Liver (tissue), 9 donors: ENCODE results near the gene PAN3. TPM values are rescaled to one million over a fixed set of nuclear protein-coding genes. Genes with fewer than 3 reads are reported as not detected.
A peak's percentile ranks its signal among the peaks of the same experiment; 100 is the strongest.

Source experiments
- DNase-seq: peaks from one replicate; pipeline ENCODE4 v3.0.0-alpha.2; 2017; ENCODE audit warnings: low spot score
- H3K27ac ChIP-seq, 2 donors: one replicate each; pipeline ENCODE4 v1.7.0; 2013; ENCODE audit warnings: inconsistent platforms in 2 of 2, low read length in 2 of 2, control low read depth in 1 of 2, low read depth in 1 of 2, mild to moderate bottlenecking in 1 of 2
- H3K27me3 ChIP-seq, 4 donors: one replicate each; pipeline versions ENCODE4 v1.6.1 to v1.7.0; 2013; ENCODE audit warnings: low read length in 3 of 4, inconsistent platforms in 1 of 4, mild to moderate bottlenecking in 1 of 4, moderate library complexity in 1 of 4; ENCODE audit not compliant: control insufficient read depth in 4 of 4, insufficient read depth in 4 of 4
- H3K36me3 ChIP-seq, 4 donors: one replicate each; pipeline versions ENCODE4 v1.6.1 to v1.7.0; 2013; ENCODE audit warnings: low read length in 3 of 4, mild to moderate bottlenecking in 3 of 4, low read depth in 1 of 4, moderate library complexity in 1 of 4; ENCODE audit not compliant: control insufficient read depth in 4 of 4, insufficient read depth in 3 of 4
- H3K4me1 ChIP-seq, 4 donors: one replicate each; pipeline versions ENCODE4 v1.6.1 to v1.7.0; 2013; ENCODE audit warnings: low read length in 3 of 4, mild to moderate bottlenecking in 3 of 4, moderate library complexity in 1 of 4; ENCODE audit not compliant: control insufficient read depth in 4 of 4, insufficient read depth in 4 of 4
- H3K4me3 ChIP-seq, 3 donors: one replicate each; pipeline versions ENCODE4 v1.6.1 to v1.7.0; 2013; ENCODE audit warnings: low read length in 3 of 3, control low read depth in 1 of 3, low read depth in 1 of 3, mild to moderate bottlenecking in 1 of 3
- H3K9ac ChIP-seq, 2 donors: one replicate each; pipeline ENCODE4 v1.7.0; 2013; ENCODE audit warnings: low read length in 2 of 2, mild to moderate bottlenecking in 2 of 2, moderate library complexity in 2 of 2, control low read depth in 1 of 2, low read depth in 1 of 2
- H3K9me3 ChIP-seq, 4 donors: one replicate each; pipeline versions ENCODE4 v1.6.1 to v1.7.0; 2013; ENCODE audit warnings: low read length in 3 of 4; ENCODE audit not compliant: control insufficient read depth in 4 of 4
- CTCF ChIP-seq: fragments of 150-350 bp; IDR thresholded peaks from 2 replicates; pipeline ENCODE4 v1.5.1; 2017; ENCODE audit warnings: improper control_type of control experiment, low read depth, low read length; ENCODE audit not compliant: missing input control
- EGR1 ChIP-seq, 2 donors: IDR thresholded peaks; 2 replicates each; pipeline ENCODE4 v1.6.1; 2016 to 2018; ENCODE audit warnings: antibody characterized with exemption in 2 of 2, low read depth in 2 of 2
- FOXA1 ChIP-seq: IDR thresholded peaks from 2 replicates; pipeline ENCODE4 v1.6.1; 2016; ENCODE audit warnings: antibody characterized with exemption
- FOXA2 ChIP-seq: IDR thresholded peaks from 2 replicates; pipeline ENCODE4 v1.6.1; 2016; ENCODE audit warnings: antibody characterized with exemption
- GABPA ChIP-seq, 2 donors: IDR thresholded peaks in 1 of 2; conservative IDR thresholded peaks in 1 of 2; 2 replicates each; pipeline ENCODE4 v1.6.1; 2016; ENCODE audit warnings: antibody characterized with exemption in 2 of 2, mild to moderate bottlenecking in 1 of 2, moderate library complexity in 1 of 2
- HNF4A ChIP-seq, 2 donors: conservative IDR thresholded peaks; 2 replicates each; pipeline ENCODE4 v1.6.1; 2016; ENCODE audit warnings: antibody characterized with exemption in 2 of 2, mild to moderate bottlenecking in 2 of 2
- JUND ChIP-seq, 2 donors: IDR thresholded peaks; 2 replicates each; pipeline ENCODE4 v1.6.1; 2016; ENCODE audit warnings: antibody characterized with exemption in 2 of 2
- NR2F2 ChIP-seq: IDR thresholded peaks from 2 replicates; pipeline ENCODE4 v1.6.1; 2016; ENCODE audit warnings: antibody characterized with exemption
- RAD21 ChIP-seq, 2 donors: IDR thresholded peaks; 2 replicates each; pipeline ENCODE4 v1.6.1; 2016; ENCODE audit warnings: antibody characterized with exemption in 2 of 2, mild to moderate bottlenecking in 2 of 2
- RXRA ChIP-seq, 2 donors: IDR thresholded peaks; 2 replicates each; pipeline ENCODE4 v1.6.1; 2017 to 2018; ENCODE audit warnings: antibody characterized with exemption in 2 of 2, mild to moderate bottlenecking in 1 of 2
- SP1 ChIP-seq: IDR thresholded peaks from 2 replicates; pipeline ENCODE4 v1.6.1; 2018; ENCODE audit warnings: antibody characterized with exemption, mild to moderate bottlenecking
- TAF1 ChIP-seq: conservative IDR thresholded peaks from 2 replicates; pipeline ENCODE4 v1.6.1; 2016; ENCODE audit warnings: antibody characterized with exemption, mild to moderate bottlenecking
- YY1 ChIP-seq: IDR thresholded peaks from 2 replicates; pipeline ENCODE4 v1.6.1; 2016; ENCODE audit warnings: antibody characterized with exemption, mild to moderate bottlenecking
- ZBTB33 ChIP-seq: IDR thresholded peaks from 2 replicates; pipeline ENCODE4 v1.6.1; 2016; ENCODE audit warnings: antibody characterized with exemption
- WGBS: extraction: QIAGEN DNeasy Blood & Tissue Kit; methylation state at CpG from one replicate; pipeline ENCODE4 v1.1.7; 2013; 5-methylcytosine and 5-hydroxymethylcytosine counted together
- polyA plus RNA-seq, 2 donors: library from polyadenylated mRNA; stranded (reverse) in 1 of 2; unstranded in 1 of 2; fragments of 200-250 nt in 1 of 2; fragments of >200 nt in 1 of 2; fragmentation: Nextera tagmentation in 1 of 2; extraction: Ambion mirVana in 1 of 2; gene quantifications; one replicate each; pipeline versions ENCODE4 v1.2.1 to v1.2.3, GENCODE V29; 2013 to 2015
- total RNA-seq, 2 donors: library from RNA; depleted of rRNA; stranded (reverse); fragments of >200 nt; gene quantifications; one replicate each; pipeline ENCODE4 v1.2.3, GENCODE V29; 2014
- TF ChIP-seq, protein P1 (sequence below): IDR thresholded peaks from 2 replicates; pipeline ENCODE4 v1.6.1; 2016; ENCODE audit warnings: antibody characterized with exemption
- TF ChIP-seq, protein P2 (sequence below): IDR thresholded peaks from 2 replicates; pipeline ENCODE4 v1.6.1; 2016; ENCODE audit warnings: antibody characterized with exemption
- TF ChIP-seq, protein P3 (sequence below): IDR thresholded peaks from 2 replicates; pipeline ENCODE4 v1.6.1; 2016; ENCODE audit warnings: antibody characterized with exemption, mild to moderate bottlenecking
- donor health status: healthy.
- donor health status: healthy.
- donor health status: healthy.
- donor health status: healthy.
- donor health status: healthy.

Gene PAN3
- total and polyA plus RNA-seq, 4 donors, result 2.9 to 22.8 (median 11.6) TPM

- no peaks in the 10 kb centered on the region for H3K27me3 ChIP-seq
- peaks cover 7 to 19% (median 14%) of the 10 kb centered on the region in 4 donors for H3K4me1 ChIP-seq
- no peak overlapping the region for H3K4me3 ChIP-seq
- no peaks in the 10 kb centered on the region for H3K36me3 ChIP-seq
- no peak overlapping the region for H3K9ac ChIP-seq
- TF ChIP-seq, protein P1, sequence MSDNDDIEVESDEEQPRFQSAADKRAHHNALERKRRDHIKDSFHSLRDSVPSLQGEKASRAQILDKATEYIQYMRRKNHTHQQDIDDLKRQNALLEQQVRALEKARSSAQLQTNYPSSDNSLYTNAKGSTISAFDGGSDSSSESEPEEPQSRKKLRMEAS, result no peak
- TF ChIP-seq FOXA1 (peak; percentile 99), HNF4A (conservative IDR thresholded peaks at IDR 0.05) (peak; percentile 32 to 39), FOXA2 (peak; percentile 100), ZBTB33 (peak; percentile 40), RXRA (IDR thresholded peaks at IDR 0.05) (peak; percentile 19 to 43), RAD21 (IDR thresholded peaks at IDR 0.05) (peak in 1 of 2 donors; percentile 35), SP1 (peak; percentile 45), EGR1 (IDR thresholded peaks at IDR 0.05; ENCODE audit: low read depth in 2 of 2) (no peak)
- H3K27ac ChIP-seq, result peak overlapping the region; percentile 32 to 35
- DNase-seq, result no peak
- WGBS, result 47% methylated on average over 6 of the region's 6 CpGs
- H3K9me3 ChIP-seq, result no peaks in the 10 kb centered on the region
These were observed 6.7 kb downstream of the PAN3 start for GRCh38 chr13:28145049-28145448.

DNA sequence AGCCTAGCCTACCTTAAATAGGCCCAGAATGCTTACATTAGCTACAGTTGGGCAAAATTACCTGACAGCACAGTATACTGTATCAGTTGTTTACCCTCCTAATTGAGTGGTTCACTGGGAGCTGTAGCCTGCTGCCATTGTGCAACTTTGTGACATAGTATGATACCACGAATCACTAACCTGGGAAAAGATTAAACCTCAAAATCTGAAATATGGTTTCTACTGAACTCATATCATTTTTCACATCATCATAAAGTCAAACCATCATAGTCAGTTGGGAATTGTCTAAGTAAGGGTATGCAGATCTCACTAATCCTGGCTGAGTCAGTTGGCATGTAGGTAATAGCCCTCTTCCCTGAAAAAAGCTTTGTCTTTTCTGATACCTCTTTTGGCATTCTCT is 9.2 kb downstream of the PAN3 start:
- Histone ChIP-seq H3K9ac (no peak overlapping the region), H3K9me3 (no peaks in the 10 kb centered on the region), H3K27me3 (no peaks in the 10 kb centered on the region), H3K4me1 (peaks cover 0 to 14% (median 6%) of the 10 kb centered on the region in 4 donors), H3K4me3 (no peak overlapping the region), H3K27ac (no peak overlapping the region), H3K36me3 (no peaks in the 10 kb centered on the region)
- DNase-seq, result no peak
- WGBS, result 50% methylated on average over 1 of the region's 1 CpG
- no peak for TF ChIP-seq FOXA1
- TF ChIP-seq ZBTB33, result no peak
- TF ChIP-seq, protein P1, result no peak
- TF ChIP-seq, protein P2, sequence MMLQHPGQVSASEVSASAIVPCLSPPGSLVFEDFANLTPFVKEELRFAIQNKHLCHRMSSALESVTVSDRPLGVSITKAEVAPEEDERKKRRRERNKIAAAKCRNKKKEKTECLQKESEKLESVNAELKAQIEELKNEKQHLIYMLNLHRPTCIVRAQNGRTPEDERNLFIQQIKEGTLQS, result no peak
- no peak for TF ChIP-seq RXRA (IDR thresholded peaks at IDR 0.05)
- TF ChIP-seq YY1, result no peak
- TF ChIP-seq HNF4A (conservative IDR thresholded peaks at IDR 0.05), result no peak
- no peak for TF ChIP-seq RAD21 (IDR thresholded peaks at IDR 0.05)
- TF ChIP-seq CTCF, result no peak
- no peak for TF ChIP-seq SP1
- no peak for TF ChIP-seq EGR1 (IDR thresholded peaks at IDR 0.05; ENCODE audit: low read depth in 2 of 2)
- no peak for TF ChIP-seq NR2F2
- no peak for TF ChIP-seq FOXA2
- no peak for TF ChIP-seq GABPA (IDR thresholded peaks at IDR 0.05 in 1 of 2, conservative IDR thresholded peaks at IDR 0.05 in 1 of 2)
- no peak for TF ChIP-seq JUND (IDR thresholded peaks at IDR 0.05)
- TF ChIP-seq TAF1, result no peak
- TF ChIP-seq, protein P3, sequence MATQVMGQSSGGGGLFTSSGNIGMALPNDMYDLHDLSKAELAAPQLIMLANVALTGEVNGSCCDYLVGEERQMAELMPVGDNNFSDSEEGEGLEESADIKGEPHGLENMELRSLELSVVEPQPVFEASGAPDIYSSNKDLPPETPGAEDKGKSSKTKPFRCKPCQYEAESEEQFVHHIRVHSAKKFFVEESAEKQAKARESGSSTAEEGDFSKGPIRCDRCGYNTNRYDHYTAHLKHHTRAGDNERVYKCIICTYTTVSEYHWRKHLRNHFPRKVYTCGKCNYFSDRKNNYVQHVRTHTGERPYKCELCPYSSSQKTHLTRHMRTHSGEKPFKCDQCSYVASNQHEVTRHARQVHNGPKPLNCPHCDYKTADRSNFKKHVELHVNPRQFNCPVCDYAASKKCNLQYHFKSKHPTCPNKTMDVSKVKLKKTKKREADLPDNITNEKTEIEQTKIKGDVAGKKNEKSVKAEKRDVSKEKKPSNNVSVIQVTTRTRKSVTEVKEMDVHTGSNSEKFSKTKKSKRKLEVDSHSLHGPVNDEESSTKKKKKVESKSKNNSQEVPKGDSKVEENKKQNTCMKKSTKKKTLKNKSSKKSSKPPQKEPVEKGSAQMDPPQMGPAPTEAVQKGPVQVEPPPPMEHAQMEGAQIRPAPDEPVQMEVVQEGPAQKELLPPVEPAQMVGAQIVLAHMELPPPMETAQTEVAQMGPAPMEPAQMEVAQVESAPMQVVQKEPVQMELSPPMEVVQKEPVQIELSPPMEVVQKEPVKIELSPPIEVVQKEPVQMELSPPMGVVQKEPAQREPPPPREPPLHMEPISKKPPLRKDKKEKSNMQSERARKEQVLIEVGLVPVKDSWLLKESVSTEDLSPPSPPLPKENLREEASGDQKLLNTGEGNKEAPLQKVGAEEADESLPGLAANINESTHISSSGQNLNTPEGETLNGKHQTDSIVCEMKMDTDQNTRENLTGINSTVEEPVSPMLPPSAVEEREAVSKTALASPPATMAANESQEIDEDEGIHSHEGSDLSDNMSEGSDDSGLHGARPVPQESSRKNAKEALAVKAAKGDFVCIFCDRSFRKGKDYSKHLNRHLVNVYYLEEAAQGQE, result no peak
